Upper lobe of left lung (tissue), 6 donors: ENCODE measurements around the gene RNF38. TPM values are rescaled to one million over a fixed set of nuclear protein-coding genes. Genes with fewer than 3 reads are reported as not detected.

Experiments
- ATAC-seq, 2 donors: fragments of 200-7000 bp; cut with Tn5 transposase; one replicate each; pipeline ENCODE4 v1.9.1; 2022; ENCODE audit warnings: mild to moderate bottlenecking in 2 of 2, moderate library complexity in 2 of 2; ENCODE audit not compliant: low FRiP score in 2 of 2
- DNase-seq, 2 donors: peaks; one replicate each; pipeline ENCODE4 v3.0.0-alpha.2; 2019 to 2020
- H3K27ac ChIP-seq, 4 donors: fragments of 200-600 bp; sonication (generic); one replicate each; pipeline ENCODE4 v1.5.1; 2016 to 2019
- H3K27me3 ChIP-seq, 4 donors: fragments of 200-600 bp; sonication (generic); one replicate each; pipeline ENCODE4 v1.5.1; 2017 to 2019
- H3K36me3 ChIP-seq, 4 donors: fragments of 200-600 bp; sonication (generic); one replicate each; pipeline ENCODE4 v1.5.1; 2016 to 2019
- H3K4me1 ChIP-seq, 4 donors: fragments of 200-600 bp; sonication (generic); one replicate each; pipeline ENCODE4 v1.5.1; 2018 to 2019
- H3K4me3 ChIP-seq, 4 donors: fragments of 200-600 bp; sonication (generic); one replicate each; pipeline ENCODE4 v1.5.1; 2017 to 2019; ENCODE audit warnings: mild to moderate bottlenecking in 2 of 4, moderate library complexity in 1 of 4
- H3K9me3 ChIP-seq, 4 donors: fragments of 200-600 bp; sonication (generic); one replicate each; pipeline ENCODE4 v1.5.1; 2018 to 2019
- CTCF ChIP-seq, 6 experiments: fragments of 450-650 bp in 4 of 6; fragments of 200-600 bp in 2 of 6; sonication (generic) in 2 of 6; IDR thresholded peaks; one replicate each; pipeline ENCODE4 v1.5.1; 2016 to 2019; ENCODE audit warnings: antibody characterized with exemption in 6 of 6
- EP300 ChIP-seq, 4 donors: sonication (generic); formaldehyde crosslinking; IDR thresholded peaks; one replicate each; pipeline ENCODE4 v1.5.1; 2017; ENCODE audit warnings: antibody characterized with exemption in 4 of 4, control low read depth in 2 of 4
- POLR2A ChIP-seq, 4 donors: fragments of 450-650 bp; IDR thresholded peaks; one replicate each; pipeline ENCODE4 v1.5.1; 2016 to 2017; ENCODE audit warnings: antibody characterized with exemption in 4 of 4, mild to moderate bottlenecking in 2 of 4
- POLR2AphosphoS5 ChIP-seq, 2 donors: sonication (generic); formaldehyde crosslinking; IDR thresholded peaks; one replicate each; pipeline ENCODE4 v1.5.1; 2017; ENCODE audit warnings: antibody characterized with exemption in 2 of 2
- WGBS, 2 donors: methylation state at CpG; one replicate each; pipeline ENCODE4 v1.1.5; 2017 to 2018; 5-methylcytosine and 5-hydroxymethylcytosine counted together
- total RNA-seq, 6 donors: library from RNA; depleted of rRNA in 4 of 6; stranded (reverse); fragments of >200 nt in 4 of 6; gene quantifications; one replicate each; pipeline versions ENCODE4 v1.1.0 to v1.2.1, GENCODE V29; 2016 to 2021
- donor health status: DM: no; HTN: no; CAD: no; lungs with moderate emphysema.
- donor health status: DM: no; HTN: yes; CAD: no; lungs with severe emphysema.

Gene RNF38
- total RNA-seq, 6 donors from 2014 or later: 17.4 to 41.9 (median 34.3) TPM

GRCh38 chr9:36443581-36443980 is 43.5 kb upstream of the RNF38 start:
- Histone ChIP-seq H3K4me1 (peaks cover 3 to 11% (median 7%) of the 10 kb centered on the region in 4 donors), H3K27ac (no peak overlapping the region), H3K4me3 (no peak overlapping the region), H3K9me3 (no peaks in the 10 kb centered on the region), H3K36me3 (no peaks in the 10 kb centered on the region), H3K27me3 (no peaks in the 10 kb centered on the region)
- 87% methylated on average over 4 of the region's 4 CpGs for WGBS, 2 donors
- no peak for DNase-seq
- no peak for ATAC-seq
- TF ChIP-seq POLR2AphosphoS5 (IDR thresholded peaks at IDR 0.05): no peak
- no peak for TF ChIP-seq CTCF (IDR thresholded peaks at IDR 0.05)
- no peak for TF ChIP-seq EP300 (IDR thresholded peaks at IDR 0.05)
- TF ChIP-seq POLR2A (IDR thresholded peaks at IDR 0.05): no peak

GRCh38 chr9:36442710-36443109 is 42.6 kb upstream of the RNF38 start:
- Histone ChIP-seq H3K4me3 (no peak overlapping the region), H3K36me3 (no peaks in the 10 kb centered on the region), H3K4me1 (peaks cover 6 to 11% (median 7%) of the 10 kb centered on the region in 4 donors), H3K9me3 (no peaks in the 10 kb centered on the region), H3K27me3 (no peaks in the 10 kb centered on the region), H3K27ac (no peak overlapping the region)
- WGBS, 2 donors: 90 to 91% methylated on average over 6 of the region's 6 CpGs
- no peak for TF ChIP-seq EP300 (IDR thresholded peaks at IDR 0.05)
- ATAC-seq (no peak), DNase-seq (no peak)

GRCh38 chr9:36441966-36442365 is 41.9 kb upstream of the RNF38 start:
- no peak for DNase-seq
- no peaks in the 10 kb centered on the region for H3K36me3 ChIP-seq
- no peaks in the 10 kb centered on the region for H3K27me3 ChIP-seq
- TF ChIP-seq CTCF (IDR thresholded peaks at IDR 0.05) (no peak), EP300 (IDR thresholded peaks at IDR 0.05) (no peak), POLR2A (IDR thresholded peaks at IDR 0.05) (no peak)
- ATAC-seq: no peak
- peaks cover 7 to 15% (median 12%) of the 10 kb centered on the region in 4 donors for H3K4me1 ChIP-seq
- H3K9me3 ChIP-seq: no peaks in the 10 kb centered on the region
- H3K27ac ChIP-seq: no peak overlapping the region
- 36 to 39% methylated on average over 2 of the region's 2 CpGs for WGBS, 2 donors
- H3K4me3 ChIP-seq: no peak overlapping the region

- no peak for DNase-seq
- ATAC-seq: no peak
- 83 to 93% methylated on average over 3 of the region's 3 CpGs for WGBS, 2 donors
- TF ChIP-seq CTCF (IDR thresholded peaks at IDR 0.05) (no peak), EP300 (IDR thresholded peaks at IDR 0.05) (no peak), POLR2AphosphoS5 (IDR thresholded peaks at IDR 0.05) (no peak), POLR2A (IDR thresholded peaks at IDR 0.05) (no peak)
- H3K4me3 ChIP-seq: no peak overlapping the region
- H3K36me3 ChIP-seq: no peaks in the 10 kb centered on the region
- H3K4me1 ChIP-seq: peaks cover 7 to 17% (median 14%) of the 10 kb centered on the region in 4 donors
- H3K27ac ChIP-seq: no peak overlapping the region
- no peaks in the 10 kb centered on the region for H3K27me3 ChIP-seq
- no peaks in the 10 kb centered on the region for H3K9me3 ChIP-seq
These were observed 38.6 kb upstream of the RNF38 start for GRCh38 chr9:36438536-36439236.

GRCh38 chr9:36437790-36438189 is 37.7 kb upstream of the RNF38 start:
- TF ChIP-seq CTCF (IDR thresholded peaks at IDR 0.05) (no peak), POLR2A (IDR thresholded peaks at IDR 0.05) (no peak), POLR2AphosphoS5 (IDR thresholded peaks at IDR 0.05) (no peak), EP300 (IDR thresholded peaks at IDR 0.05) (no peak)
- H3K36me3 ChIP-seq: no peaks in the 10 kb centered on the region
- no peak overlapping the region for H3K4me3 ChIP-seq
- no peak for ATAC-seq
- H3K9me3 ChIP-seq: no peaks in the 10 kb centered on the region
- H3K4me1 ChIP-seq: peaks cover 7 to 17% (median 14%) of the 10 kb centered on the region in 4 donors
- no peaks in the 10 kb centered on the region for H3K27me3 ChIP-seq
- DNase-seq: no peak
- 81 to 86% methylated on average over 3 of the region's 3 CpGs for WGBS, 2 donors
- no peak overlapping the region for H3K27ac ChIP-seq
